GM21367 (cell line): Measurements from ENCODE around the gene OR2T12.
"Not testable (repeated sequence)": the region's sequence is repeated elsewhere in the genome, so short reads cannot be mapped to it uniquely, and the experiment has no call there.

Experiments
- ATAC-seq: cut with Tn5 transposase; IDR thresholded peaks from one replicate; pipeline ENCODE4 v1.9.1; 2021; ENCODE audit not compliant: unreplicated experiment

Gene OR2T12

GRCh38 chr1:248303324-248303723, at the start of gene OR2T12:
TSS of gene OR2T12 (minus strand) at chr1:248303424. CDS start at chr1:248295578, 7,846 bp downstream.
- ATAC-seq: no peak

GRCh38 chr1:248348475-248348874, 45.3 kb upstream of the OR2T12 start, which contains the start of gene OR14C36:
TSS of gene OR14C36 (plus strand) at chr1:248348775. CDS start at chr1:248348775, 0 bp downstream.
- ATAC-seq: no peak

- ATAC-seq: no peak
These were observed 40.2 kb upstream of the OR2T12 start for GRCh38 chr1:248343451-248343850.

- no peak for ATAC-seq
These were observed 21.2 kb upstream of the OR2T12 start, which contains the start of gene OR2M7 for GRCh38 chr1:248324468-248324867. TSS of gene OR2M7 (minus strand) at chr1:248324568. CDS start at chr1:248324568, 0 bp downstream.

- ATAC-seq: no peak
These were observed 13.6 kb upstream of the OR2T12 start for GRCh38 chr1:248316796-248317195.

GRCh38 chr1:248306740-248307139, 3.5 kb upstream of the OR2T12 start:
- not testable (repeated sequence) for ATAC-seq

GRCh38 chr1:248306103-248306502, 2.9 kb upstream of the OR2T12 start:
- ATAC-seq: no peak

- not testable (repeated sequence) for ATAC-seq
These were observed 2.4 kb upstream of the OR2T12 start for GRCh38 chr1:248305672-248306071.

GRCh38 chr1:248288391-248288790, 14.8 kb downstream of the OR2T12 start:
- no peak for ATAC-seq

GRCh38 chr1:248277876-248278275, 25.3 kb downstream of the OR2T12 start, which contains the start of gene OR2T33:
TSS of gene OR2T33 (minus strand) at chr1:248277976. CDS start at chr1:248273814, 4,162 bp downstream.
- ATAC-seq: no peak

- not testable (repeated sequence) for ATAC-seq
These were observed 30.0 kb downstream of the OR2T12 start for GRCh38 chr1:248273225-248273624.

GRCh38 chr1:248268178-248268577, 35.0 kb downstream of the OR2T12 start:
- ATAC-seq: no peak

- not testable (repeated sequence) for ATAC-seq
These were observed 43.9 kb downstream of the OR2T12 start for GRCh38 chr1:248259309-248259708.

GRCh38 chr1:248243204-248243603, 60.0 kb downstream of the OR2T12 start:
- ATAC-seq: peak; percentile 91
